ENCODE results near the gene TCAP.
A peak's percentile ranks its signal among the peaks of the same experiment; 100 is the strongest.

The TCAP gene

DNA sequence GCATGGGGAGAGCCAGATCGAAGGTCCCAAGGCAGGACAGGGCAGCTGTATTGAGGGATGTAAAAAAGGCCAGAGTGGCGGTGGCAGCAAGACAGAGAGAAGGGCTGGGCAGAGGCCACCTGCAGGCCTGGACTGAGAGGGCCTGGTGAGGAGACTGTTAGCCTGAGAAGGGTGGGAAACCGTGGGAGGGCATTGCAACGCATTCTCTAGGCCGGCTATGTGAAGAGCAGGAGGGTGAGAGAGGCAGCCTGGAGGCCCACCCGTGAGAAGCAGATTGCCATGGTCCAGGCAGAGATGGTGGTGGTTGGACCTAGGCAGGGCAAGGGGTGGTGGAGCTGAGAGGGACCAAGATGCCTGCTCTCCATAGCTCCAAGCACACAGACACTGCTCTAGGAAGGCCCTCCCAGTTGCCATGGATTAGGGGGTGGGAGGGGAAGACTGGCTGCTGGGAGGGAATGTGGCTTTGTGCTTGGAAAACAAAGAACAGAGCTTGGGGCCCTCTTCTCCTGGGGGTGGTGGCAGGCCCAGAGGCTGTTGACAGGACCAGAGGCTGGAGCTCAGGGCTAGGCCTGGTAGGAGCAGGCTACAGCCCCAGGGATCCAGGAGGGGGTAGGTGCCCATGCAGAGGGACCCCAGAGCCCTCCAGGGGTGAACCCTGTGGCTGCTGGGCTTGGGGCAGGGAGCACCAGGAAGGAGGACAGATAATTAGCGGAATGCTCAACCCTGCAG is 12.4 kb upstream of the TCAP start:
- no peak for DNase-seq

DNA sequence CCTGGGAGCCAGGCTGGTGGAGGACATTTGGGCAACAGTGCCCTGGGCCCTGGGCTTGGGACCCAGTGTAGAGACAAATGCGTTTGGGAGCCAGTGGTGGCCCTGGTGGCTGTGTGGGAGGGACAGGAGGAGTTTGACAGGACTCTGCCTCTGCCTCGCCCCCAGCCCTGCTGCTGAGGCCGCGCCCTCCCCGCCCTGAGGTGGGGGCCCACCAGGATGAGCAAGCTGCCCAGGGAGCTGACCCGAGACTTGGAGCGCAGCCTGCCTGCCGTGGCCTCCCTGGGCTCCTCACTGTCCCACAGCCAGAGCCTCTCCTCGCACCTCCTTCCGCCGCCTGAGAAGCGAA is 11.9 kb upstream of the TCAP start:
- no peak for DNase-seq

DNA sequence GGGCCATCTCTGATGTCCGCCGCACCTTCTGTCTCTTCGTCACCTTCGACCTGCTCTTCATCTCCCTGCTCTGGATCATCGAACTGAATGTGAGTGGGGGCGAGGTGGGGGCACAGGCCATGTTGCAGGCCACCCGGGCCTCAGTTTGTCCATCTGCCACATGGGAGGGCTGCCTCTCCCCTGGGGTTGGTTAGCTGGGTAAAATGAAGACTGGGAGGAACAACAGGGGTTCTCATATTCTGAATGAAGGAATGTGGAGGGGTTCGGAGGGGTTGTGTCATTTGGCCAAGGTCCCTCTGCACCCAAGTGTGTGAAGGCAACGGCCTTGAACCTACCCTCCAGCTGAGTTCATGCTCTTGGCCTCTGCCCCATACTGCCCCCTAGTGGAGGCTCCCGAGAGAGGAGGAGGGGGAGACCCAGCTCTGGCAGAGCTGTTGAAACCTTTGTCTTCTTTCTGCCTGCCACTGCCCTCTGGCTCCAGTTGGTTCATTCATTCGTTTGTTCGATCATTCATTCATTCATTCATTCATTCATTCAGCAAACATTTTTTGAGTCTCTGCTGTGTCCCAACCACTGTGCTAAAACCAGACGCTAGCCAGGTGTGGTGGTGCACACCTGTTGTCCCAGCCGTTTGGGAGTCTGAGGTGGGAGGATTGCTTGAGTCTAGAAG is 11.4 kb upstream of the TCAP start:
- peak; percentile 69 for DNase-seq

DNA sequence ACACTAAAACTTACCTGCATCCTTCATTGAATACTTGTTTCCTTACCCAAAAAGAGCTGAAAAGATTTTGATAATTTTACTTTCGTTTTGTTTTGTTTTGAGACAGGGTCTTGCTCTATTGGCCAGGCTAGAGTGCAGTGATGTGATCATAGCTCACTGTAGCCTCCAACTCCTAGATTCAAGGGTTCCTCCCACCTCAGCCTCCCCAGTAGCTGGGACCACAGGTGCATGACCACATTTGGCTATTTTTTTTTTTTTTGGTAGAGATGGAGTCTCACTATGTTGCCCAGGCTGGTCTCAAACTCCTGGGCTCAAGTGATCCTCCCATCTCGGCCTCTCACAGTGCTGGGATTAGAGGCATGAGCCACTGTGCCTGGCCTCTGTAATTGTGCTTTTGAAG is 10.0 kb upstream of the TCAP start:
- no peak for DNase-seq

DNA sequence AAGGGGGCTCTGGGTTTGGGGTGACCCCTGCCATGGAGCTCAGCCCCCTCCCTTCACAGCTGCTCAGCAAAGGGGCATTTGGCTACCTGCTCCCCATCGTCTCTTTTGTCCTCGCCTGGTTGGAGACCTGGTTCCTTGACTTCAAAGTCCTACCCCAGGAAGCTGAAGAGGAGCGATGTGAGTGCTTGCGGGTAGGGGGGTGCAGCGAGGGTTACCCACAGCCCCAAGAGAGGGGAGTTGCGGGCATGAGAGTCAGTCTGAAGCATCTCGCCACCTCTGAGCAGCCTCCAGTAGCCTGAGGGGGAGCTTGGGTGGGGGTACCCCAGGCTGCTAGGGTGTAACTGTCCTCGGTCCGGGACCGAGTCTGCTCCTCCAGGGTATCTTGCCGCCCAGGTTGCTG is 6.8 kb upstream of the TCAP start:
- no peak for DNase-seq

DNA sequence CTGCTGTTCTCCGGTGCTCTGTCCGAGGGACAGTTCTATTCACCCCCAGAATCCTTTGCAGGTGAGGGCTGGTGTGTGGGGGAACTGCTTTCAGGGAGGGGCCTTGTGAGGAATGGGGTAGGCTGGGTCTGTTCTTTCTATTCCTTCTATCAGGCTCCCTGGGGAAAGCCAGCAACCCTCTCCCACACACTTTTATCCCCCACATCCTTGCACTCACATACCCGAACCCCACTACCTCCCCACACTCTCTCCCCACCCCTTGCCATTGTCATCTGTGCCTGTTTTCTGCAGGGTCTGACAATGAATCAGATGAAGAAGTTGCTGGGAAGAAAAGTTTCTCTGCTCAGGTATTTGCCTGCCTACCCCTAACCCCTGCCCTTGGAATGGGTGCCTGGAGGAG is 6.4 kb upstream of the TCAP start:
- no peak for DNase-seq

DNA sequence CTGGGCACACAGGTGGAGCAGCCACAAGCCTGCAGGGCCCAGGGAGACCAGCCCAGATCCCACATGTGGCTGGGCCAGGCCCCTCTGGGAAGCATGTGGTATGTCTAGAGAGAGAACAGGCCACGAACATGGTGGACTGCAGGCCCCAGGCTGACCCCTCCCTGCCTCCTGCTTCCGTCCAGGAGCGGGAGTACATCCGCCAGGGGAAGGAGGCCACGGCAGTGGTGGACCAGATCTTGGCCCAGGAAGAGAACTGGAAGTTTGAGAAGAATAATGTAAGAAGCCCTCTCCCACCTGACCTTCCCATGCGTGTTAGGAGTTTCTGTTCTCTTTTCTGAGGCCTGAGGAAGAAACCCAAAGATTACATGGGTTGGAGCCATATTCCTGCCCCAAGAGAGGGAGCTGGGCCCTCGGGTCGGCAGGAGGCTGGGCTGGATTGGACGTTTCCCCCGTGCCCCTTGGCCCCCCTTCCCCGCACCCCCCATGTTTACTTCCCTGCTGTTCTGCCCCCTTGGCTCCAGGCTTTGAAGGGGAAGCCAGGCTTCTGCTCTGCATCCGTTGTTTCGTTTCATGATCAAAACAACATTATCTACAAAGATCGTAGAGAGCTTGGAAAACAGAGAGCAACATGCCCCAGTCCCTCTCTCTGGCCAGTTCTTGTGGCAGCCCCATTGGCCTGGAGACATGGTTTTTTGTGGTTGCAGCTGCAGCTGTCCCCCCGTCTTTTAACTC is 5.7 kb upstream of the TCAP start:
- DNase-seq, result no peak

DNA sequence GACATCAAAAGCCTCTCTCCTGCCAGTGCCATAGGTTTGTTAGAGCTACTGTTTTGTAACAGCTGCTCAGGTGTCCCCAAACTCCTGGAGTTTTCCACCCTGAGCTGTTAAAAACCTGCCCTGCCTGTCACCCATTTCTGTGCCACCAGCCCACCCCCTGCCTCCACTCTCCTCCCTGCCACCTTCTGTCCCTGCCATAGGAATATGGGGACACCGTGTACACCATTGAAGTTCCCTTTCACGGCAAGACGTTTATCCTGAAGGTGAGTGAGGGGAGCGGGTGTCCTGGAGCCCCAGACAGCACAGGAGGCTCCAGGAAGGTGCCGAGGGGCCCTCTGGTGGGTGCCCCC is 5.2 kb upstream of the TCAP start:
- DNase-seq, result no peak

DNA sequence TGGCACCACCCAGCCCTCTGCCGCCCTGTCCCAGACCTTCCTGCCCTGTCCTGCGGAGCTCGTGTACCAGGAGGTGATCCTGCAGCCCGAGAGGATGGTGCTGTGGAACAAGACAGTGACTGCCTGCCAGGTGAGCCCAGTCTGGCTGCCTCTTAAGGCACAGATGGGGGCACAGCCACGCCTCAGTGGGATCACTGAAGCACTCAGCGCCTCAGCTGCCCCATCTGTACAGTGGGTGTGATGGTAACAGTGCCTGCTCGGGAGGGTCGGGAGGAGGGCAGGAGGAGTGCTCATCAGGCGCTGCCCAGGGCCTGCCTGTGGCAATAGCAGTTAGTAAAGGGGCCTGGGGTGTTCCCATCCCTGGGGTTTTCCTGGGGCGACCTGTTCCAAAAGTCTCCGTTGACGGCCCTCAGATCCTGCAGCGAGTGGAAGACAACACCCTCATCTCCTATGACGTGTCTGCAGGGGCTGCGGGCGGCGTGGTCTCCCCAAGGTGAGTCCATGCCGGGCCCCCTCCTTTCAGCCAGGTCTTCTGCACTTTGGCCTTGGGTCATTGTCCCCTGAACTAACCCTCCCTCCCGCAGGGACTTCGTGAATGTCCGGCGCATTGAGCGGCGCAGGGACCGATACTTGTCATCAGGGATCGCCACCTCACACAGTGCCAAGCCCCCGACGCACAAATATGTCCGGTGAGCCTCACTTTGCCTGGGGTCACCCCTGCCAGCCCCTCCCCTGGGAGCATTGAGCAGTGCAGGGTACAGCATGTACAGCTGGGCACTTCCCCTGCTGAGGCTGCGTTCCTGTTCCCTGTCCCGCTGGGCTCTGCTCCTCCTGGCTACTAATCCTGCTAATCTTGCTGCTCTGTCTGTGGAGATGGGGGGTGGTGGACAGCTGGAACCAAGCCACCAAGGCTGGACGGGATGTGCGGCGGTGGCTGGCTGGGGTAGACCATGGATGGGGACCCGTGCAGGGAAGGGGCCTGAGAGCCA is 4.5 kb upstream of the TCAP start:
- DNase-seq, result no peak

DNA sequence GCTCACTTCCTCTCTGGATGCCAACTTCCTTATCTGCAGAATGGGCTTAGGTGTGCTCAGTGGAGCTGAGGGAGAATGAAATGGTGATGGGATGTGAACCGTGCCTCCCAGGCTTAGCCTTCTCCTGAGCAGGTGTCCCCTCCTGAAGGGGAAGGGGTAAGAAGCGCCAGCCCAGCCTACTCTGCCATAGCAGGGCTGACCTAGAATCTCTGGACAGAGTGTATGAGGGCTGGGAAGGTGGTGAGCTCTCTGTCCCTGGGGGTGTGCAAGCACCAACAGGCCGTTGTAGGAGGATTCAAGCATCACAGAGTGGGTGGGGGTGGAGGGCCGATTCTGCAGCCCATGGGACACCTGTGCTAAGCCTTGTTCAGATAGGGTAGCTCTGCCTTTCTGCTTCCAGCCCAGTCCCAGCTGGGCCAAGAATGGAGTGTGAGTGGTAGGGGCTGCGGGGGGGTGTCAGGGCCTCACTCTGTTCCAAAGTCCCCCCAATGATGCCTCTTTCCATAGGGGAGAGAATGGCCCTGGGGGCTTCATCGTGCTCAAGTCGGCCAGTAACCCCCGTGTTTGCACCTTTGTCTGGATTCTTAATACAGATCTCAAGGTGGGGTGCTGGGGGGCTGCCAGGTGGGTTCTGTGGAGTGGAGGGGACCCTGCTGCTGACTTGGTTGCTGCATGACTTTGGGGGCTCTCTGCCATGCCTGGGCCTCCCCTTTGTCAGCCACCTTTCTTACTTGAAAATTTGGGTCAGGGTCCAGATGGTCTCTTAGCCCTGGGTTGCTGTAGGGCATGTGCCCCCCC is 3.2 kb upstream of the TCAP start:
- no peak for DNase-seq

DNA sequence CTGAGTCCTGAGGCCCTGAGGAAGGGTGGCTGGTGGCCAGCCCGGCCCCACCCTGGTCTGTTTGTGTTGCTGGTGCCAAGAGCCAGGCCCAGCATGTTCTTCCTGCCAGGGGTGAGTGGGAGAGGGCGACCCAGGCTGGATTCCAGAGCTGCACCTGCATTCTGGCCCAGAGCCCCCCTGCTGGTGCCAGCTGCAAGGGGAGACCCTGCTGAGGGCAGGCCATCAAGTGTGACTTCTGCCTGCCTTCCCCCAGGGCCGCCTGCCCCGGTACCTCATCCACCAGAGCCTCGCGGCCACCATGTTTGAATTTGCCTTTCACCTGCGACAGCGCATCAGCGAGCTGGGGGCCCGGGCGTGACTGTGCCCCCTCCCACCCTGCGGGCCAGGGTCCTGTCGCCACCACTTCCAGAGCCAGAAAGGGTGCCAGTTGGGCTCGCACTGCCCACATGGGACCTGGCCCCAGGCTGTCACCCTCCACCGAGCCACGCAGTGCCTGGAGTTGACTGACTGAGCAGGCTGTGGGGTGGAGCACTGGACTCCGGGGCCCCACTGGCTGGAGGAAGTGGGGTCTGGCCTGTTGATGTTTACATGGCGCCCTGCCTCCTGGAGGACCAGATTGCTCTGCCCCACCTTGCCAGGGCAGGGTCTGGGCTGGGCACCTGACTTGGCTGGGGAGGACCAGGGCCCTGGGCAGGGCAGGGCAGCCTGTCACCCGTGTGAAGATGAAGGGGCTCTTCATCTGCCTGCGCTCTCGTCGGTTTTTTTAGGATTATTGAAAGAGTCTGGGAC is 2.4 kb upstream of the TCAP start:
- no peak for DNase-seq

DNA sequence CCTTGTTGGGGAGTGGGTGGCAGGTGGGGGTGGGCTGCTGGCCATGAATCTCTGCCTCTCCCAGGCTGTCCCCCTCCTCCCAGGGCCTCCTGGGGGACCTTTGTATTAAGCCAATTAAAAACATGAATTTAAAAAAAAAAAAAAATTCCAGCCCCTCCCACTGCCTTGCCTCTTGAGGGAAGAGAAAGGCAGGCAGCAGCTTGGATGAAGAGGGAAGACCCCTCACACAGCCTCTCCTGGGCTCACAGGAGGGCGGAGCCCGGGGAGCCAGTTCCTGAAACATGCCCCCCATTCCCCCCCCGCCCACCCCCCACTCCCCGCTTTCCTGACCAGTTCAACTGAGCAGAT is 1.8 kb upstream of the TCAP start:
- DNase-seq, result no peak

DNA sequence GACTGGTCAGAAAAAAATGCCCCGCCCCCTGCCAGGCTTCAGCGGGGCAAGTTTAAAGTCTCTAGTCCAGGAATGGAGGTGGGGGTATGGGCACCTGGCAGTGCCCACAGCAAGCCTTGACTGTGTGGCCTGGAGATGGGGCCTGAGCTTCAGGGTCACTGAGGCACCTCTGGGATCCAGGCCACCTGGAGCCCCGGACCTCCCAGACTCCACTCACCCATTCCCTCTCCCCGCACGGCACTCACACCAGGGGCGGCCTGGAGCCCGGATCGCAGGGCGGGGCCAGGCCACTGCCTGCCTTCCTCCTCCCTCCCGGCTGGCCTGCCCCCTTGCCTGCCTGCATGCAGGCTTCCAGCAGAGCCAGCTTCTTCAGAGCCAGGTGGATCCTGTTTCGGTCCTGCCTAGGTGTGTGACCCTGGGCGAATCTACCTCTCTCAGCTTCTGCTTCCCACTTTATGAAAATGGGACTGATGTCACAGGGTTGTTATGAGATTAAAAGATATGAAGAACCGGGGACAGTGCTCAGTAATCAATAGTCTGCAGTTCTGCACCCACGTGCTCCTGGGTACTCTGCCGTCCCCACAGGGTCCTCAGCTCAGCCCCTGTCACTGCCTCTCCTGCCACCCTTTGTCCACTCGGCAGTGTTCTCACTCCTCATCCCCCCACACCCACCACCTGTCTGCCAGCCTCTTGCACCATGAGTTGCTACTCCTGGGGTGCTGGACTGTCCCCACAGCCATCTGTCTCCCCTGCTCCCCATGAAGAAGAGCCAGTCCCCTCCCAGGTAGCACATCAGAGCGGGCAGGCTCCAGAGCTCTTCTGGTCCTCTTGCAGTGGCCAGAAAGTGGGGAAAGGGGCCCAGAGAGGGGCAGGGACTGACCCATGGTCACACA is 1.2 kb upstream of the TCAP start:
- no peak for DNase-seq

DNA sequence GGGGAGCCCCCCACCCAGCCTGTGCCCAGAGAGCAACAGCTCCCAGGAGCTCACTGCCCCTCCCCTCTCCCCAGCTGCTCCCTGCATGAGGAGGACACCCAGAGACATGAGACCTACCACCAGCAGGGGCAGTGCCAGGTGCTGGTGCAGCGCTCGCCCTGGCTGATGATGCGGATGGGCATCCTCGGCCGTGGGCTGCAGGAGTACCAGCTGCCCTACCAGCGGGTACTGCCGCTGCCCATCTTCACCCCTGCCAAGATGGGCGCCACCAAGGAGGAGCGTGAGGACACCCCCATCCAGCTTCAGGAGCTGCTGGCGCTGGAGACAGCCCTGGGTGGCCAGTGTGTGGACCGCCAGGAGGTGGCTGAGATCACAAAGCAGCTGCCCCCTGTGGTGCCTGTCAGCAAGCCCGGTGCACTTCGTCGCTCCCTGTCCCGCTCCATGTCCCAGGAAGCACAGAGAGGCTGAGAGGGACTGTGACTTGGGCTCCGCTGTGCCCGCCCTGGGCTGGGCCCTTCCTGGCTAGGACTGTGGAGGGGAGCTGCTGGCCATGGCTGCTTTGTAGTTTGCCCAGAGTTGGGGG is 584 bp downstream of the TCAP start:
- DNase-seq, result no peak

DNA sequence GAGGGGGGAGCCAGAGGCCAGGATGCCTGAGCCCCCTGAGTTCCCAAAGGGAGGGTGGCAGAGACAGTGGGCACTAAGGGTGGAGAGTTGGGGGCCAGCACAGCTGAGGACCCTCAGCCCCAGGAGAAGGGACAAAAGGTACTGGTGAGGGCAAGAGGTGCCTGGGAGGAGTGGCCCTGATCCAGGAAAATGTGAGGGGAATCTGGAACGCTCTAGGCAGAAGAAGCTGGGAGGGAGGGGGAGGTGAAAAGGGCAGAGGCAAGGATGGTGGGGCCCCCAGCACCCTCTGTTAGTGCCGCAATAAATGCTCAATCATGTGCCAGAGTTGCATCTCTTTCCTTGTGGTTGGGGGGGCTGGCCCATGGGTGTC is 1.1 kb downstream of the TCAP start:
- DNase-seq, result no peak

DNA sequence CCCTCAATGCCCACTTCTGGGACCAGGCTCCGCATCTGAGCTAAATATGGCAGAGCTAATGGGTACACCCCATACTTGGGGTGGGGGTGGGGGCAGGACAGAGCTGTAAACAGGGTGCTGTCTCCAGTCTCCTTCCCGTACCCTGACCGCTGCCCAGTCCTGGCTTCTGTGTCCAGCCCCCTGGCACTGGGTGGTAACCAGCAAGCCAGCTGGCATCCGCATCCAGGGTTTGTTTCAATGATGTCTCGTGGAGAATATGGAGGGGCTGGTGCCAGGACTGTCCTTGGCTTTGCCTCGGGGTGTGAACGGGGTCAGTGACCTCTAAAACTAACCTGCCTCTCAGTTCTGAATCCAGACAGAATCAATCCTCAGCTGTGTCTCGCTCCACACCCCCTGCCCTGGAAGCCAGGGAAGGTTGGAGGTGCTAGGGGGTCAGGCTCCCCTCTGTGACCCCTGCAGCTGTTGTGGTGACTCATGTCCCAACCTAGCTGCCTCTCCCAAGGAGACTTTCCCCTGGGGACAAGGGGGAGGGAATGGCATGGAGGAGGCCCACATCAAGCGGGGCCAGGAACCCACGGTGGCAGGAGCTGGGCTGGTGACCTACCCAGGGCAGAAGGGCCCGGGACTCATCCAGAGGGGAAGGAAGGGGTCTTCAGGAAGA is 1.6 kb downstream of the TCAP start:
- no peak for DNase-seq

DNA sequence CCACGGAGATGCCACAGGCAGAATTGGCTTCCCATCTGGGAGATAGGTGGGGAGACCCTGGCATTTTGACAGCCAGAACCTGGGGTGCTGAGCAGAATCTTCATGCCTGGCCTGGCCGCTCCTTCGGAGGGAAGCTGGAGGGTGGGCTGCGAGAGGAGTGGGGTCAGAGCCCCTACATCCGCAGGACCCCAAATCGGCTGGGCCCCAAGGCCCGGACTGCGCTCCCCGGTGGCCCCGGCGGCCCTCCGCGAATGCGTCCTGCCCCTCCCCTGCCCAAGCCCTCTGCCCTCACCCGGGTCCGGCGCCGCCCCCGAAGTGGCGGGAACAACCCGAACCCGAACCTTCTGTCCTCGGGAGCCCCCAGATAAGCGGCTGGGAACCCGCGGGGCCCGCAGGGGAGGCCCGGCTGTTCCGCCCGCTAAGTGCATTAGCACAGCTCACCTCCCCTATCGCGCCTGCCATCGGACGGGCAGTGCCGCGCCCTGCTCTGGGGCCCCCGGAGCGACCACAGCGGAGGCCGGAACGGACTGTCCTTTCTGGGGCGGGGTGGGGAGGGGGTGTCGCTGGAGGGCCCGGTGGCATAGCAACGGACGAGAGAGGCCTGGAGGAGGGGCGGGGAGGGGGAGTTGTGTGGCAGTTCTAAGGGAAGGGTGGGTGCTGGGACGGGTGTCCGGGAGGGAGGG is 2.3 kb downstream of the TCAP start:
- DNase-seq, result no peak

DNA sequence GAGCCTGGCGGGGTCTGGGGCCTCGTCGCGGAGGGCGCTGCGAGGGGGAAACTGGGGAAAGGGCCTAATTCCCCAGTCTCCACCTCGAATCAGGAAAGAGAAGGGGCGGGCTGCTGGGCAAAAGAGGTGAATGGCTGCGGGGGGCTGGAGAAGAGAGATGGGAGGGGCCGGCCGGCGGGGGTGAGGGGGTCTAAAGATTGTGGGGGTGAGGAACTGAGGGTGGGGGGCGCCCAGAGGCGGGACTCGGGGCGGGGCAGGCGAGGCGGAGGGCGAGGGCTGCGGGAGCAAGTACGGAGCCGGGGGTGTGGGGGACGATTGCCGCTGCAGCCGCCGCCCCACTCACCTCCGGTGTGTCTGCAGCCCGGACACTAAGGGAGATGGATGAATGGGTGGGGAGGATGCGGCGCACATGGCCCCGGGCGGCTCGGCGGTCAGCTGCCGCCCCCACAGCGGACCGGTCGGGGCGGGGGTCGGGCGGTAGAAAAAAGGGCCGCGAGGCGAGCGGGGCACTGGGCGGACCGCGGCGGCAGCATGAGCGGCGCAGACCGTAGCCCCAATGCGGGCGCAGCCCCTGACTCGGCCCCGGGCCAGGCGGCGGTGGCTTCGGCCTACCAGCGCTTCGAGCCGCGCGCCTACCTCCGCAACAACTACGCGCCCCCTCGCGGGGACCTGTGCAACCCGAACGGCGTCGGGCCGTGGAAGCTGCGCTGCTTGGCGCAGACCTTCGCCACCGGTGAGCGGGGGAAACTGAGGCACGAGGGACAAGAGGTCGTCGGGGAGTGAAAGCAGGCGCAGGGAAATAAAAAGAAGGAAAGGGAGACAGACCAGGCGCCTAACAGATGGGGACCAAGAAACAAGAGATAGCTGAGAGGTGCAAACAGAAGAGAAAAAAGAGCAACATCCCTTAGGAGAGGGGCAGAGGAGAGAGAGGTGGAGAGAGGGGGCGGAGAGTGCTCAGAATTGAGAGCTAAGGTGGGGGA is 3.1 kb downstream of the TCAP start, which contains the start of gene PNMT:
PNMT (plus strand) TSS at position 509 of the 980 bp plus-strand sequence; CDS start at position 532, 23 bp downstream.
- DNase-seq, result peak; percentile 59
